Endodermal cell (in vitro differentiated cells): ENCODE results near the gene C19orf53. TPM values are rescaled to one million over a fixed set of nuclear protein-coding genes. Genes with fewer than 3 reads are reported as not detected.

Experiments used
- DNase-seq: peaks from one replicate; pipeline ENCODE4 v3.0.0-alpha.2; 2017
- H3K27ac ChIP-seq: 2 replicates; pipeline ENCODE4 v1.5.1; 2013; ENCODE audit warnings: mild to moderate bottlenecking, low read depth, low read length, moderate library complexity
- H3K27me3 ChIP-seq: 2 replicates; pipeline ENCODE4 v1.6.1; 2013; ENCODE audit warnings: mild to moderate bottlenecking, low read length, moderate library complexity; ENCODE audit not compliant: insufficient read depth, control insufficient read depth, poor library complexity, severe bottlenecking
- H3K36me3 ChIP-seq: 2 replicates; pipeline ENCODE4 v1.7.0; 2013; ENCODE audit warnings: mild to moderate bottlenecking, low read length, moderate library complexity; ENCODE audit not compliant: control insufficient read depth, insufficient read depth
- H3K4me1 ChIP-seq: one replicate; pipeline ENCODE4 v1.7.0; 2013; ENCODE audit warnings: low read length; ENCODE audit not compliant: control insufficient read depth, insufficient read depth
- H3K4me3 ChIP-seq: 2 replicates; pipeline ENCODE4 v1.5.1; 2013; ENCODE audit warnings: mild to moderate bottlenecking, low read length, moderate library complexity
- H3K9ac ChIP-seq: 2 replicates; pipeline ENCODE4 v1.6.1; 2013; ENCODE audit warnings: mild to moderate bottlenecking, low read length, moderate library complexity; ENCODE audit not compliant: poor library complexity, severe bottlenecking; ENCODE audit errors: extremely low read depth
- H3K9me3 ChIP-seq: 2 replicates; pipeline ENCODE4 v1.6.1; 2013; ENCODE audit warnings: mild to moderate bottlenecking, low read length, moderate library complexity; ENCODE audit not compliant: control insufficient read depth
- H3K27ac Mint-ChIP-seq: 2 replicates; pipeline ENCODE4 v1.8.0; 2020; ENCODE audit warnings: mixed read lengths
- H3K27me3 Mint-ChIP-seq: 2 replicates; pipeline ENCODE4 v1.8.0; 2021; ENCODE audit warnings: mild to moderate bottlenecking, mixed read lengths; ENCODE audit not compliant: insufficient read depth
- H3K36me3 Mint-ChIP-seq: 2 replicates; pipeline ENCODE4 v1.8.0; 2020; ENCODE audit warnings: low read depth, mixed read lengths
- H3K4me1 Mint-ChIP-seq: 2 replicates; pipeline ENCODE4 v1.8.0; 2020; ENCODE audit warnings: mixed read lengths
- H3K4me3 Mint-ChIP-seq: 2 replicates; pipeline ENCODE4 v1.8.0; 2020; ENCODE audit warnings: mild to moderate bottlenecking, moderate library complexity, mixed read lengths
- H3K9me3 Mint-ChIP-seq: 2 replicates; pipeline ENCODE4 v1.8.0; 2020; ENCODE audit warnings: mild to moderate bottlenecking, mixed read lengths
- CTCF ChIP-seq: fragments of 200-600 bp; sonication (generic); conservative IDR thresholded peaks from 2 replicates; pipeline ENCODE4 v1.5.0; 2021; ENCODE audit warnings: antibody characterized with exemption, mild to moderate bottlenecking
- WGBS, 2 experiments: methylation state at CpG; one replicate each; pipeline versions ENCODE4 v1.1.5 to v1.1.7; 2013; ENCODE audit warnings: missing lambda C conversion rate in 2 of 2, mixed read lengths in 1 of 2; ENCODE audit not compliant: insufficient coverage in 1 of 2, insufficient read length in 1 of 2; 5-methylcytosine and 5-hydroxymethylcytosine counted together
- total RNA-seq, 2 donors: library from RNA; stranded (reverse); fragmentation: NEBNext Ultra II Directional in 1 of 2; extraction: Animal tissue kit (Norgen Biotek cat#: 25700) in 1 of 2; gene quantifications; 2 replicates in 1 of 2; 3 replicates in 1 of 2; pipeline ENCODE4 v1.2.1, GENCODE V29; 2021

Gene C19orf53
- total RNA-seq, 2 donors from 2014 or later: 106 to 114 TPM

GRCh38 chr19:13764821-13765394 is 9.3 kb upstream of the C19orf53 start:
- no peaks in the 10 kb centered on the region for H3K27me3 ChIP-seq
- peak; percentile 67 for DNase-seq
- Mint-ChIP-seq H3K36me3 (peaks cover 39% of the 10 kb centered on the region), H3K4me1 (peaks cover 5% of the 10 kb centered on the region), H3K27ac (no peak overlapping the region), H3K9me3 (peaks cover 1% of the 10 kb centered on the region), H3K27me3 (no peaks in the 10 kb centered on the region), H3K4me3 (peak overlapping the region; percentile 62)
- no peak for TF ChIP-seq CTCF
- peak overlapping the region; percentile 78 for H3K4me3 ChIP-seq
- WGBS, 2 experiments: 9 to 11% methylated on average over 24 to 48 of the region's 48 CpGs
- H3K9me3 ChIP-seq: no peaks in the 10 kb centered on the region
- H3K4me1 ChIP-seq: no peaks in the 10 kb centered on the region
- H3K27ac ChIP-seq: no peak overlapping the region
- H3K36me3 ChIP-seq: peaks cover 35% of the 10 kb centered on the region
- H3K9ac ChIP-seq: peak overlapping the region; percentile 25

GRCh38 chr19:13765395-13766094 is 8.7 kb upstream of the C19orf53 start:
- H3K36me3 Mint-ChIP-seq: peaks cover 35% of the 10 kb centered on the region
- H3K4me1 Mint-ChIP-seq: peaks cover 5% of the 10 kb centered on the region
- Histone ChIP-seq H3K36me3 (peaks cover 32% of the 10 kb centered on the region), H3K9ac (peak overlapping the region; percentile 25), H3K27me3 (no peaks in the 10 kb centered on the region), H3K9me3 (no peaks in the 10 kb centered on the region), H3K27ac (no peak overlapping the region), H3K4me3 (peak overlapping the region; percentile 78), H3K4me1 (no peaks in the 10 kb centered on the region)
- TF ChIP-seq CTCF: no peak
- peak overlapping the region; percentile 62 for H3K4me3 Mint-ChIP-seq
- peak; percentile 64 for DNase-seq
- WGBS, 2 experiments: 70 to 73% methylated on average over 19 of the region's 19 CpGs
- H3K9me3 Mint-ChIP-seq: peaks cover 1% of the 10 kb centered on the region
- no peaks in the 10 kb centered on the region for H3K27me3 Mint-ChIP-seq
- H3K27ac Mint-ChIP-seq: no peak overlapping the region

DNA sequence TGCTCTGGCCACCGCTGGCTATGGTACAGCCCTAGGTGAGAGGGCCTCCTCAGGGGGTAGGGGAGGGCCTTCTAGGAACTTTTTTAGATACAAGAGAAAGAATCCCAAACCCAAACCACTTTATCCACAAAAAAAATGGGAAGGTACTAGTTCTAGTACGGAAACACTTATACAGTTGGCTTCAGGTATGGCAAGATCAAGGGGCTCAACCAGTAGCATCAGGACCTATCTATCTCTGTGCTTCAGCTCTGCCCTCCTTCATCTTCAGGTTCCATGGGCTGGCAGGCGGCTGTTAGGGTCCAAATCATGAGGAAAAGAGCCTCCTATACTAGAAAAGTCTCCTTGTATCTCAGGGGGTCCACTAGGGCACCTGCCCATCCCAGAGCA is 8.2 kb upstream of the C19orf53 start:
- 80 to 96% methylated on average over 1 to 3 of the region's 3 CpGs for WGBS, 2 experiments
- Mint-ChIP-seq H3K9me3 (peaks cover 1% of the 10 kb centered on the region), H3K27me3 (no peaks in the 10 kb centered on the region), H3K4me3 (no peak overlapping the region), H3K27ac (no peak overlapping the region), H3K36me3 (peaks cover 33% of the 10 kb centered on the region), H3K4me1 (peaks cover 5% of the 10 kb centered on the region)
- Histone ChIP-seq H3K9ac (no peak overlapping the region), H3K36me3 (peaks cover 30% of the 10 kb centered on the region), H3K27me3 (no peaks in the 10 kb centered on the region), H3K4me1 (no peaks in the 10 kb centered on the region), H3K27ac (no peak overlapping the region), H3K4me3 (no peak overlapping the region), H3K9me3 (no peaks in the 10 kb centered on the region)
- no peak for TF ChIP-seq CTCF
- no peak for DNase-seq
